Measurements from ENCODE around the gene KLHL35.

The KLHL35 gene

DNA sequence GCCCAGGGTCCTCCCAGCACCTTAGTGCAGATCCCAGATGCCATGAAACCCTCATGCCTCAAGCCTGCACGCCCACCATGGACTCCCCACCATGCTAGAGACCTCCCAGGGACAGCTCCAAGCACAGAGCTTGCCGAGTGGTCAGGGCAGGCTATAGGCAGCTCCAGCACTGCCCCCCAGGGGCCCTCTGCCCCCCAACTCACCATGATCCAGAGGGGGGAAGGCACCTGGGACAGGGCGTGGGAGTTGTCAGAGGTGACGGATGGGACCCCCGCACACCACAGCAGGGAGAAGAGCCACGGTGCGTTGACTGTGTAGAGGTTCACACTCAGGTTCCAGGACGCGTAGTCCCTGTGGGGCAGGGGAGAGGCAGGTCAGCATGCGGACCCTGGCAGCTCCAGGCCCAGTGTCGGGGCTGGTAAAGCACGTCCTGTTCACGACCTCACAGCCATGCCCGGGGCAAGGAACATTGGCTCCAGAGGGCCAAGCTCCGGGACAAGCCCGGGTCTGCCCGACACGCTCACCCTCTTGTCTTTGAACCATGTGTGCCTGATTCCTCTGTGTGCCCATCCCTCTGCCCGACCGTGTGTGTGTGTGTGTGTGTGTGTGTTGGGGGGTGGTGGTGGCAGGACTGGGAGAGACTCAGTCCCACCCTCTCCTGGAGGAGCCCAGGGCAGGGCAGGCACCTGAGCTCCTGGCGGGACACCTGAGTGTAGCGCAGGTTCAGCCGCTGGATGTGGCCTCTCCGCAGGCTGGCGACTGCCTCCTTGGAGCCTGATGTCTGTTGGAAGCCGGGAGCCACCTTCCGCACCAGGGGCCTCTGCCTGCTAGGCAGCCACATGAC lies 8.2 kb upstream of the KLHL35 start:
- DNase-seq = no peak

DNA sequence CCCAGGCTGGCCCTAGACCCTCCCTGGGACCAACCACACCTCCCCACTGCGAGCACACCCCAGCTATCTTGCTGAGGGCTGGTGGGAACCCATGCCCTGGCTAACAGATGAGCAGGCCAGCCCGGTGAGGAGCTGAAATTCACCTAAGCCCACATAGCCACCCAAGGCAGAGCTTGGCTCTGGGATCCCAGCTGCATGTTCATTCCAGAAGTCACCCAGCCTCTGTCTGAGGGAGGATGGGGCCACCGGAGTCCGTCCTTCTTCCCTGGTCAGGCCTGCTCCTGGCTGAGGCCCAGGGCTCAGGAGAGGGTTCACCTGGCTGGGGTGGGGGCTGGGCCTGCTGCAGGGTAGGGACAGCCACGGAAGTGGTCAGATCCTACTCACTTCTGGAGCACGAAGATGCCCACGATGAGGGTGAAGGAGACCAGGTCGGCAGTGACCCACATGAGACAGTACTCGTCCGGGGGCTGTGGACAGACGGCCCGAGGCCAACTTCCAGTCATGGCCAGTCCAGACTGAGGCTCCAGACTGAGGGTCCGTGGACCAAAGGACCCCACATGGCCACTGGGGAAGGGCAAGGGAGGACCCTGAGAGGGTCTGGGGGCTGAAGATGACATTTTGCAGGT lies 6.6 kb upstream of the KLHL35 start:
- no peak for DNase-seq

DNA sequence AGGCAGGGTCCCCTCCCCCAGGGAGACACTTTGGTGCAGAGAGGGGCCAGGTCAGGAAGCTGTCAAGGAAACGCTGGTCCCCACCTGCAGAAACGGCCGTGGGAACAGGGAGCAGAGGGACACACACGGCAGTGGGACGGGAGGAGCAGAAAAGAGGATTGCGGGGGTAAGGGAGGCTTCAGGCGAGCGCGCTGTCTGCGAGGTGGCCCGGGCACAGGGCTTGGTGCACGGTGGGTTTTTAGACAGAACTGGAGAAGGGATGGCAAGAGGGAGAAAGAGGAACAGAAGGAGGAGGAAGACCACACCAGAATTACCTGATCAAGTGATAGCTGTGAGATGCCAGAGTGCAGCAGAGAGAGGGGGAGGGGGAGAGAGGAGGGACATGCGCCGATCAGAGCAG lies 6.0 kb upstream of the KLHL35 start:
- no peak for DNase-seq

DNA sequence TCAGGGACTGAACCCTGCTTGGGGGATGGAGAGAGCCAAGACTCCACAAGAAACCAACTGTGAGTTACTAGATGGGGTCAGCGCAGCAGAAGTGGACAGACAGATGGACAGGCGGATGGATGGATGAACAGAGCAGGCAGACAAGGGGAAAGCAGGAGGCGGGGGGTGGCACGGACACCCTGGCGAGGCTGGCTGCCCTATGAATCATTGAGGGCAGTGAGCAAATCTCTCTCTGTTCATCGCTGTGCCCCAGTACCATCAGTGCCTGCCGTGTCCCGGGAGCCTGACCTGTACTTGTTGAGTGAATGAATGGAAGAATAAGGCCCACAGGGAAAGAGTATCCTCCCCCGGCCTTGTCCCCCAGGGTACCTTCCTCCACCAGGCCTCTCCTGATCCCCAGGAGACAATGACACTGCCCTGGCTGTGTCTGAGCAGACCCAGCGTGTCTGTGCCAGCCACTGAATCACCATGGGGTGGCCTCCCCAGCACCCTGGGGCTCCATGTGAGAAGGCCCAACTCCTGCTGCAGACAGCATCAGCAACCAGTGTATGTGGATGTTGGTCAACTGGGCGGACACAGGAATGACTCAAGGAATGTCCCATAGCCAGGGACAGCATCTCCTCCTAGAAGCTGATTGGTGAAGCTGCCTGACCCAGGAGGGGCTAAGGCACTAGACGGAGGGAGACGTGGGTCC lies 5.1 kb upstream of the KLHL35 start:
- no peak for DNase-seq

DNA sequence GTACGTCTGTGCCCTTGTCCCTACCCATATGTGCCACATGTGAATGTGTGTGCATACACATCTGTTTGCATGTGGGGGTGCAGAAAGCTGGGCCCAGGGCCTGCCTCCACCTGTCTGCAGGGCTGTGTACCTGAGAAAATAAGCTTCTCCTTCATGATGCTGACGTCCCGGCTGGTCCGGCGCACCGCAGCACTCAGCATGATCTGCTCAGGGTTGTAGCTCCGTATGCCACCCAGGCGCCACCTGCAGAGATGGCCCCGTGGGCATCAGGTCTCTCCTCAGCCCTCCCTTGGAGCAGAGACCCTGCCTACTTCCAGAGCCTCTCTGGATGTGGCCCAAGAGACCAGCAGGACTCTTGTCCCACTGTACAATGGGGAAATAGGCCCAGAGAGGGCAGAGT lies 3.8 kb upstream of the KLHL35 start:
- no peak for DNase-seq

DNA sequence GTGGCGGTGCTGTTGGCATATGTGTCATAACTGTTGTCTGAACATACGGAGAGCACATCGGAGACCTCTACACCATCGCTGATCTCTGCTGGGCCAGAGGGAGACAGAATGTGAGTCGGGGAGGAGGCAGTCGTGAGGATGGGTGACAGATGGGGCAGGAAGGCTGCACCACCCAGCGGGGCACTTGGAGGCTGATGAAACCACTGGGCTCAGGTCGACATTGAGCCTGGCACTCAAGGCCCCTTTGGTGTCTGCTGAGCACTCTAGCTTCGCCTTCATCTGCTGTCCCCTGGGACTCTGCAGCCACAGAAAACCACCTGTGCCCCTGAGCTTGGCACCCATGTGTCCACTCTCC lies 2.5 kb upstream of the KLHL35 start:
- DNase-seq = no peak

DNA sequence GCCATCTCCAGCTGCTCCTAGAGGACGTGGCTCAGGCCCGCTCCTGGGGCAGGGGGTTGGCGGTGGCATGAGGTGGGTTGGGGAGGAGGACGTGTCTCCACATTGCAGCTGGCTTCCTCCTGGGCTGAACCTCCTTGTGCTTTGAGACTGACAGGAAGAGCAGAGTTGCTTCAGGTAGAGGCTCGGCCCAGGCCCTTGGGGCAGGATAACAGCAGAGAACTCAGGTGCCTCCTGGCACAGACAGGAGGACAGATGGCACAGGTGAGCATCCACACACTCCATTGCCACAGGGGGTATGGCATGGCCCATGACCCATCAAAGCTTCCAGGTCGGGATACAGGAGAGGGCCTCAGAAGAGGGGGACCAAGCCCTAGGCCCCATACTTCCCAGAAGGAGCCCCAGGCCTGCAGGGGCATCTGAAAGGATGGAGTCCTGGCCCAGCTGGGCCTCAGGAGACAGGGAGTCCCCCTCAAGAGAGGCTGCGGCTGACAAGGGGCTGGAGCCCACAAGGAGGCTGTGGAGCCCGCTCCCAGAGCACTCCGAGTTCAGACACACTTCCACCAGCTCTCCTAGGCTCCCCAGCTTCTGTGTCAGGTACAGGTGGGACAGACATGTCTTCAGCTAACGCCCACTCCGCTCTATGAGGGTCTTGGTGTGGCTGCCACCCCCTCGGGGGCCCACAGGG lies 2.0 kb upstream of the KLHL35 start:
- no peak for DNase-seq

DNA sequence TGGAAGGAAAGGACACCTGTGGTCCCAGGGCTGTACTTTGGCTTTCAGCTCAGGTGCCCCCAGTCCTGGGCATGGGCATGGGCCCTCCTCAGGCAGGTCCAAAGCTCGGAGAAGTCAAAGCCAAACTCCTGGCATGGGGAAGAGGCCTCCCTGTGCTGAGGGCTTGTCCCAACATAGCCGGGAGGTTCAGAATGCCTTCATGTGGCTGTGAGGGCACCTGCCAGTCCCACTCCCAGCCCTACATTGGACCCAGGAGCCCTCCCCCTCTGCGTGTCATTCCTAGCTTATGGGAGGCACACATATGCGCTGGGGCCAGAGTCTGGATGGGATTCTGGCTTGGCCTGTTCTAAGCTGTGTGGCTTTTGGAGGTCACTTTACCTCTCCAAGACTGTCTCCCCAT lies 1.0 kb upstream of the KLHL35 start:
- no peak for DNase-seq

DNA sequence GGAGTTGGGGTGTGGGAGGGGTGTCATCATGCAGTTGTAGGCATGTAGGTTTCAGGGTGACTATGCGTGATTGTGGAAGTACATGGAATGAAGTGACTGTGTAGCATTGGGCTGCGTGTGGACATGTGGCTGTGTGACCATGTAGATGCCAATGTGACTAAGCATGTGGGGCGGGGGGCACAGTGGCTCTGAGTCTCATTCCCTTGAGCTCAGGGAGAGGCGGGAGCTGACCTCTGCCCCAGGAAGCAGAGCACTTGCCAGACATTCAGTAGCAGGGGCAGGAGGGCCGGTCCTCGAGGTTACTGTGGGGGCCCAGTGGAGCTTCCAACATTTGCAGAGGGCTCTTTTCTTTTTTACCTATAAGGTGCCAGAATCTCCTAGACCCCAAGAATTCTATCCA lies 440 bp upstream of the KLHL35 start:
- no peak for DNase-seq

DNA sequence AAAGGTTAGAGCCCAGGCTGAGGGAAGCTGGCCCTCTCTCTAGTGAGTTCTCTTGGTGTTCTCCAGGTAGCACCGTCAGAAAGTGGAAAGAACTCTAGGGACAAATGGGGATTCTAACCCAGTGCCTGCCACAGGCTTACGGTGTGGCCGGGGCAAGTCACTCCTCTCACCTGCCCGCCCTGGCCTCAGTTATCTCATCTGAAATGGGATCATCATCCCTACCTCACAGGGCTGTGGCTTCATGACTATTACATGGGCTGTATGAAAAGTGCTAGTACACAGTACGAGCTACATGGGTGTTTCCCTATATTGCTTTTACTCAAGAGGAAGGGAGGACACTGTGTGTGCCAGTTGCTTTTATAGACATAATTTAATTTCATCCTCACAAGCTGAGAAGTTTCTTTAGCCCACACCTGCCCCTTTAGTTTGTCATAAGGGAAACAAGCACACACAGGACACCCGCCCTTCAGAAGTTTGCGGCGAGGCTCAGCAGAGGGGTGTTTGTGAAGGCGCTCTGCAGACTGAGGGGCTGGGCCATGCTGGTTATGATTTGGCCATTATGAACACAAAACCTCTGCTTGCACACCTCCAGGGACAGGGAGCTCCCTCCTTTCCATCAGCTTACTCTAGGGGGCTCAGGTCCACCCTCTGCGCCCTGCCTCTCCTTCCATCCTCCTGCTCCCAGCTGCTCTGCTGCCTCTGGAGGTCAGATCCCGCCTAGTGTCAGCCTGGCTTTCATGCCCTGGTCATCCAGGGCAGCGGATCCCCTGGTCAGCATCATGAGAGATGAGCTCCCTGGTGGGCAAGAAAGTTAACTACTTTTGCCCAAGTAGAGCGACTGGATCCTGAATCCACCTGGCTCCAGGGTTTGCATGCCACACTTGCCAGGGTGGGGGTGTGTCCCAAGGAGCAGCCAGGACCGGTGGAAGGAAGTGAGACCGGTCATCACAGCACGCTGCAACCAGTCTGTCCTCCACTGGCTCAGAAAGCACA lies 1.2 kb downstream of the KLHL35 start:
- no peak for DNase-seq

DNA sequence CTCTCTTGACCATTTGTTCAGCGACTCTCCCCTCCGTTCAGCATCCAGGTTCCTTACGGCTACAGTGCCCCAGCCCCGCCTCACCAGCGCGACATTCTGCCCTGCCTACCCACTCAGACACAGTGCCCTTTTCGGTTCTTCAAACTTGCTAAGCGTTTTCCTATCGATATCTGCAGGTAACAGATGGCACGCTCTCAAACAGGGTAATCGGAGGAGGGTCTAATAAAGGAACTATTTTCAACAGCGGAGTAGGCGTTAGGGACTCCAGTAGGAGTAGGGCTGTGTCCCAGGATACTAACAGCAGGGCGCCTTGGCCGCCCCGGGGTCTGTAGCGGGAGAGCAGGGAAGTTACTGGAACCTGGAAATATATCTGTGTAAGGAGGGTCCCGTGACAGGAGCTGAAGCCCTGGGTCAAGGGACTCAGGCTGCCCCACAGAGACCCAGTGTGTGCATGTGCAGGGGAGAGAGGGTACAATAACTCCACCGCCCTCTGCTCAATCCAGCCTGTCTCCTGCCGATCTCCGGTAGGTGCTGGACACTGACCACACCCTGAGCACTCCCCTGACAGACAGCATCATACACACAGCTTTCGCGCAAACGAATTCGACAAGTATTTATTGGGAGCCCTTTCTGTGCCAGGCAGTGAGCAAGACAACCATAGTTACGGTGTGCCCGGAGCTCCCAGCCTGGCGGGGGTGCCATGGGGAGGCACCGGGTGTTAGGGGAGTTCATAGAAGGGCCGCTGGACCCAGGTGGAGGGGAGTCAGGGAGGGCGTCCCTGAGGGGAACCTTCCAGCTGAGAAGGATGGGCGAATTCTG lies 2.1 kb downstream of the KLHL35 start:
- no peak for DNase-seq

DNA sequence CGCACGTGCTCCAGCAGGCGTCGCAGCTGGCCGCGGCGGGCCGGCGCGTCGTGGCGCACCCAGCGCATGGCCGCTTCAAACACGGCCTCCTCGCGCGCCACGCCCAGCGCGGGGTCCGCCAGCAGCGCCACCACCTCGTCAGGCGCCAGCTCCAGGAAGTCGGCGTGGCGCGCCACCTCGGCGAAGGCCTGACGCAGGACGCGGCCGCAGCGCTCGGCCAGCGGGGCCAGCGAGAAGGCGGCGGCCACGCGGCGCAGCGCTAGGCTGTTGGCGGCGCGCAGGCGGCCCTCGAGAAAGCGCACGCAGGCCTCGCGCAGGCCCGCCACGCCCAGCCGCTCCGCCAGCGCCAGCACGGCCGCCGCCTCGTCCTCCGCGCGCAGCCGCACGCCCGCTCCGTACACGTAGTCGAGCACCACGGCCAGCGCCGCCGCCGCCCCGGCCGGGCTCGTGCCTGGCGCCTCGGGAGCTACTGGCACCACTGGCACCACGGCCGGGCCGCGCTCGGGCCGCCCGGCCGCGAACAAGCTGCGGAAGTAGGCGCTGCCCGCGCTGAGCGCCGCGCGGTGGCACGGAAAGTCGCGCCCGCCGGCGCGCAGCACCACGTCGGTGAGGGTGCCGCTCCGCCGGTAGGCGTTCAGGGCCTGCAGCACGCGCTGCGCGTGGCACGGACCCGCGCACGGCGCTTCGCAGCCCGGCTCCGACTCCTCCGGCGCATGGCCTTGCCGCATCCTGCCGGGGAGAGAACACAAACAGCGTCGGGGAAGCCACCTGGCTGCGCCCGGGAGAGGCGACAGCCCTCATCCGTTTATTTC lies 2.9 kb downstream of the KLHL35 start:
- DNase-seq = peak; percentile 78

DNA sequence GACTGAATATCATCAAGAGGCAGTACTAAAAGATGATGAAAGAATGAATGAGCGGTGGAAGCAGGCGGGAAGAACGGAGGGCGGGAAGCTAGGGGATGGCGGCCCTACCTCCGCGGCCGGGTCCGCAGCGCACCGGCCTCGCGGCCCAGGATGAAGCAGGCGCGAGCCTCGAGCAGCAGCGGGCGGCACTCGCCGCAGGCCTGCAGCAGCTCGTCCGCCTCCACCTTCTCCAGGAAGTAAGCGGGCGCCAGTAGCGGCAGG lies 3.4 kb downstream of the KLHL35 start:
- DNase-seq = no peak

DNA sequence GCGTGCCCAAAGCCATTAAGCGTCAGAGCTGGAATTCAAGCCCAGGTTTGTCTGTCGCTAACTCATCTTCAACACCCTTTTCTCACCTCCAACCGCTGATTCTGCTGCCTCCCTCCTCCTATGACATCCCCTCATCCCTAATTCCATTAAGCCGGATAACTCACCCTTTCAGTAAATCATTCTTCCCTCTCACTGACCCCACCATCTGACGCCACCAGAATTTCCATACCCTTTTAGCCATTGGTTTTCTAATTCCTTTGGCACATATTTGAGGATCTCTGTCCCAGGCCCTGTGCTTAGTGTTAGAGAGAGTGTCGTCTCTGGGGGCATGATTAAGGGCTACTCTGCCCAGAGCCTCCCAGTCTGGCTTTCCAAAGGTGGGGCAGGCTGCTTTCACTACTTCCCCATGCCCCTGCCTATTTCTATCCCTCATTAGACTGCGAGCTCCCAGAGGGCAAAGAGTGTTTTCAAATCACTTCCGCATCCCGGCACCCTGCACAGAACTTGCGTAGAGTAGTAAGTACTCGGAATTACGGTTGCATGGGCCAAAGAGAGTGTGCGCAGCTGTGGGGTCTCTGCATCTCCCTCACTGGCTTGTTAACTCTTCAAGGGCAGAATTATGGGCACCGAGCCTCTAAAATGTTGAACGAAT lies 3.9 kb downstream of the KLHL35 start:
- DNase-seq = no peak

DNA sequence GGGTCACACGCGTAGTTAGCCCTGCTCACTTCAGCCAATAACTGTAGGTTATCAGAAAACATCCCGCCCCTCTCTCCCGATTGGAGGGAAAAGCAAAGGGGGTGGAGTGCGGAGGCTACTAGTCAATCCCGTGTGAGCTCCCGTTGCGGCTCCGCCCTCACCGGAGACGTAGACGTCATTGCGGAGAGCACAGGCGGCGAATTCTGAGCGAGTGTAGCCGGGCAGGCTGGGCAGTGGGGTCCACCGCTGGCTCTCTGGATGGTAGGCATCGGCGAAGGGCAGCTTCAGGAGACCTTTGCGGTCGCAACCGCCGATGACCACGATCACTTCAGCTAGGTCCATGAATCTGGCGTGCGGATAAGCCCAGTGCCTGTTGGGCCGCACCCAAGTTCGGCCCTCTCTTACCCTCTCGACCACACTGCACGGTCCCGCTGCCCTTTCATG lies 4.7 kb downstream of the KLHL35 start:
- peak; percentile 91 for DNase-seq

DNA sequence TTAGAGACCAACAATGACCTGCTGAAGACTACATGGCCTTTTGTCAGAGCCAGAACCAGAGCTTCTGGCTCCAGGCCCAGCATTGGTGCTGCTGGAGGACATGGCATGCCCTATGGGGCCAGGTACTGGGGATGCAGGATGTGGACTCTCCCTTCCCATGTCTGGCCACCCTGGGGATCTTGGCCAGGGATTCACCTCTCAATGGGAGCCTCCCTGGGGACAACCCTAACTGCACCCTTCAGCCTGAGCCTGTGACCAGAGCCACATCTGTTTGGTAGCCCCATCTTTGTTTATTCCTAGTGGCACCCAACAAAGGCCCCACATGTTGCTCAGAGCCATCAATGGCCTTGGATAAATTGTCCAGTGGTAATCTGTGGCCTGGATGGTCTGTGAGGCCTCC lies 5.8 kb downstream of the KLHL35 start:
- no peak for DNase-seq

DNA sequence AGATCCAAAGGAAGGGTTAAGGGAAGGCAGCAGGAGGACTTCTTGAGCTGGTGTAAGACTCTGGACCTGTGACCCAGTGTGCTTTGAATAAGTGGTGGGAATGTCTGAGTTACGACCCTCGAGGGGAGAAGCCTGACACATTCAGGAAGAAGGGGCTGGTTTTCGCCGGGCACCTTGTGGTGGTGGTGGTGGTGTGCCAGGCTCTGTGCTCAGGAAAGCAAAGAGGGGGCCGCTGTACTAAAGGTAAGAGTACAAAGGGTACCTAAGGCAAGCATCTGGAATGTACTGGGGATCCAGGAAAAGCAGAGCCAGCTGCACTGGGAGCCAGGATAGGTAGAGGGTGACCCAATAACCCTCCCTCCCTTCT lies 6.3 kb downstream of the KLHL35 start:
- no peak for DNase-seq

DNA sequence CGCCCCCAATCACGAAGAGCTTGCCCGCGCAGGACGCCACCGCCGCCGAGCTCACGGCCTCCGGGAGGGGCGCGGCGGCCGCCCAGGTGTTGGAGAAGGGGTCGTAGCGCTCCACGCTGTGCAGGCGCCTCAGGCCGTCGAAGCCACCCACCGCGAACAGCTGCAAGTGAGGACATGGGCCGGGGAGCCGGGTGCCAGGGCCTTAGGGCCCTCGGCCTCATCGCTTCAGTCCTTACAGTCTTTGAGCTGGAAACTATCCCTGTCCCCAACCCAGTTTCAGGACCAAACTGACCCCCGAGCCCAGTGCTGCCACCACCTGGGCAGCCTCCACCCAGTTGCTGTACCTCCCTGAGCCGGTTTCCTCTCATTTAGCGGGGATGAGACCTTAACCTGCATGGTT lies 7.6 kb downstream of the KLHL35 start:
- DNase-seq = no peak

DNA sequence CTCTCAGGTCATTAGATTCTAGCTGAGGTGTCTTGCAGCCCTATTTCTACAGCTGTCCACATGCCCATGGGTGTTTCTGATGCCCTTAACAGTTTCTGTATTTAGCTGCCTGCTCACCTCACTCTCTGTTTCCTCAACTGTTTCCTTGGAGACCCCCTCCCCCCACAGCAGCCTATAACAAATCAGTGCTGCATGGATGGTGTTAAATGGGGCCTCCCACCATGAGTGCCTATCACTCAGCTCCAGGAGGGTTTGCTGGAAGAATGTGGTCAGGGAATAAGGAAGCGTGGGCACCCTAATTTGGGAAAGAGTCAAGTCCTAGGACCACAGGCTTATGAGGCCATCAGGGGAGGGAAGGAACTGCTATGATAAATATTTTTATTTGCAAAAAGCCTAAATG lies 8.6 kb downstream of the KLHL35 start:
- no peak for DNase-seq

DNA sequence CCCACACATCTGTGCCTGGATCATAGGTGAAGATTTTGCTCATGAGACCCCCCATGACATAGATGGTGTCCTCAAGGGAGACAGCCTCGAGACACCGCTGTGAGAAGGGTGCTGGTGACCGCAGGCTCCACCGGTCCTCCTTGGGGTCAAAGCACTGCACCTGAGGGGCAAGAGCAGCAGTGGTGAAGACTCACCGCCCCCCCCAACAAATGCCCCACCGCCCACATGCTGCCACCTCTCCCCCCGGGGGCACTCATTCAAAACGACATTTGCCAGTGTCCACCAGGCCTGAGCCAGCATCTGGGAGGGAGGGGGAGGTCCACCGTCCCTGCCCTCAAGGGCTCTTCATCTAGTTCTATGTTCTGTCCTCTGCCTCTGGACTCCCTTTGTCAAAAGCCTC lies 9.3 kb downstream of the KLHL35 start:
- DNase-seq = no peak
